ENCODE results near the gene NEGR1. TPM values are rescaled to one million over a fixed set of nuclear protein-coding genes. Genes with fewer than 3 reads are reported as not detected.

Gene NEGR1
- total RNA-seq, 1 experiment from 2014 or later: 0.44 TPM

DNA sequence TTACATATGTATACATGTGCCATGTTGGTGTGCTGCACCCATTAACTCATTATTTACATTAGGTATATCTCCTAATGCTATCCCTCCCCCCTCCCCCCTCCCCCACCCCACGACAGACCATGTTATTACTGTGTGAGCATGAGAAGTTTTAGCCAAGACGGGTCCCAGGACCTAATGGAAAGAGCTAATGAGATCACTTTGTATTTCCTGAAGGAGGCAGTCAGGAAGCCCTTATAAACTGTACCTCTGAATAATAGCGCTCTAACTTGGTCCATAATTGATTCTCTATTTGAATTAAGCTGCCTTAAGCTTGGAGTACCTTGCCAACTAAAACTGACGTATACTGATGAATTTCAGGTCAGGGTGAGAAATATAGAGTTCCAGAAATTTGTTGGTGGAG is 4.1 kb upstream of the NEGR1 start:
- Histone ChIP-seq H3K36me3 (ENCODE audit: low read depth) (no peaks in the 10 kb centered on the region), H3K9me2 (ENCODE audit: insufficient read depth) (no peaks in the 10 kb centered on the region), H3K79me2 (ENCODE audit: low read depth) (no peaks in the 10 kb centered on the region), H3K9me3 (ENCODE audit: insufficient read depth, low read depth) (no peaks in the 10 kb centered on the region), H2AFZ (no peak overlapping the region), H4K20me1 (ENCODE audit: insufficient read depth) (no peaks in the 10 kb centered on the region), H3K27ac (no peak overlapping the region), H3K27me3 (ENCODE audit: insufficient read depth, low read depth) (no peaks in the 10 kb centered on the region), H3F3A (ENCODE audit: insufficient read depth, low read depth) (peaks cover 22% of the 10 kb centered on the region), H3K4me3 (no peak overlapping the region), H3K4me2 (no peak overlapping the region), H3K4me1 (replicated peaks; ENCODE audit: insufficient read depth) (peaks cover 13% of the 10 kb centered on the region)
- intact Hi-C loops (cut with micrococcal nuclease; ENCODE audit: unreplicated experiment): no loop called here
- no peak for TF ChIP-seq EZH2 (IDR thresholded peaks at IDR 0.05; ENCODE audit: low read depth)
- TF ChIP-seq, protein P1, sequence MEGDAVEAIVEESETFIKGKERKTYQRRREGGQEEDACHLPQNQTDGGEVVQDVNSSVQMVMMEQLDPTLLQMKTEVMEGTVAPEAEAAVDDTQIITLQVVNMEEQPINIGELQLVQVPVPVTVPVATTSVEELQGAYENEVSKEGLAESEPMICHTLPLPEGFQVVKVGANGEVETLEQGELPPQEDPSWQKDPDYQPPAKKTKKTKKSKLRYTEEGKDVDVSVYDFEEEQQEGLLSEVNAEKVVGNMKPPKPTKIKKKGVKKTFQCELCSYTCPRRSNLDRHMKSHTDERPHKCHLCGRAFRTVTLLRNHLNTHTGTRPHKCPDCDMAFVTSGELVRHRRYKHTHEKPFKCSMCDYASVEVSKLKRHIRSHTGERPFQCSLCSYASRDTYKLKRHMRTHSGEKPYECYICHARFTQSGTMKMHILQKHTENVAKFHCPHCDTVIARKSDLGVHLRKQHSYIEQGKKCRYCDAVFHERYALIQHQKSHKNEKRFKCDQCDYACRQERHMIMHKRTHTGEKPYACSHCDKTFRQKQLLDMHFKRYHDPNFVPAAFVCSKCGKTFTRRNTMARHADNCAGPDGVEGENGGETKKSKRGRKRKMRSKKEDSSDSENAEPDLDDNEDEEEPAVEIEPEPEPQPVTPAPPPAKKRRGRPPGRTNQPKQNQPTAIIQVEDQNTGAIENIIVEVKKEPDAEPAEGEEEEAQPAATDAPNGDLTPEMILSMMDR (conservative IDR thresholded peaks at IDR 0.05): no peak
- ChIA-PET CTCF (no interaction called here), POLR2A (ENCODE audit: unreplicated experiment) (no interaction called here)
- DNase-seq: no peak
- no TSS peak for BruUV-seq (replicated peaks)

GRCh38 chr1:72285074-72285425 is 2.7 kb upstream of the NEGR1 start:
- peak overlapping the region; percentile 93; the same call in 1 of the 2 replicates for H3K4me3 ChIP-seq
- TF ChIP-seq, protein P1 (conservative IDR thresholded peaks at IDR 0.05): no peak
- TF ChIP-seq EZH2 (IDR thresholded peaks at IDR 0.05; ENCODE audit: low read depth): no peak
- CTCF ChIA-PET: no interaction called here

GRCh38 chr1:72284348-72285073 is 2.2 kb upstream of the NEGR1 start:
- Histone ChIP-seq H3K4me1 (replicated peaks; ENCODE audit: insufficient read depth) (peaks cover 13% of the 10 kb centered on the region), H2AFZ (peak overlapping the region; percentile 96), H4K20me1 (ENCODE audit: insufficient read depth) (no peaks in the 10 kb centered on the region), H3K27ac (peak overlapping the region; percentile 68), H3K36me3 (ENCODE audit: low read depth) (no peaks in the 10 kb centered on the region), H3K9me2 (ENCODE audit: insufficient read depth) (no peaks in the 10 kb centered on the region), H3K27me3 (ENCODE audit: insufficient read depth, low read depth) (no peaks in the 10 kb centered on the region), H3F3A (ENCODE audit: insufficient read depth, low read depth) (peaks cover 22% of the 10 kb centered on the region), H3K9me3 (ENCODE audit: insufficient read depth, low read depth) (no peaks in the 10 kb centered on the region), H3K79me2 (ENCODE audit: low read depth) (no peaks in the 10 kb centered on the region), H3K4me3 (peak overlapping the region; percentile 93), H3K4me2 (peak overlapping the region; percentile 91)
- TF ChIP-seq, protein P1 (conservative IDR thresholded peaks at IDR 0.05): no peak; the same call in 1 of the 2 replicates
- TF ChIP-seq EZH2 (IDR thresholded peaks at IDR 0.05; ENCODE audit: low read depth): no peak
- ChIA-PET CTCF (no interaction called here), POLR2A (ENCODE audit: unreplicated experiment) (interaction anchor here (0.5 to 0.6 kb wide), 2 partner anchors 97 to 654 kb away, joined by 9 to 12 read pairs; no protein-coding TSS in a partner anchor)
- peak; percentile 9 to 89 for DNase-seq
- TSS peak; percentile 83 for BruUV-seq (replicated peaks)
- intact Hi-C loops (cut with micrococcal nuclease; ENCODE audit: unreplicated experiment): no loop called here

More at GRCh38 chr1:72285074-72285425, 2.7 kb upstream of the NEGR1 start:
- DNase-seq: no peak
- Histone ChIP-seq H3K79me2 (ENCODE audit: low read depth) (no peaks in the 10 kb centered on the region), H3K9me2 (ENCODE audit: insufficient read depth) (no peaks in the 10 kb centered on the region), H3K36me3 (ENCODE audit: low read depth) (no peaks in the 10 kb centered on the region), H3K4me2 (peak overlapping the region; percentile 91), H3K9me3 (ENCODE audit: insufficient read depth, low read depth) (no peaks in the 10 kb centered on the region), H3F3A (ENCODE audit: insufficient read depth, low read depth) (peaks cover 22% of the 10 kb centered on the region), H3K27ac (peak overlapping the region; percentile 68), H2AFZ (peak overlapping the region; percentile 96; the same call in 1 of the 2 replicates), H3K4me1 (replicated peaks; ENCODE audit: insufficient read depth) (peaks cover 13% of the 10 kb centered on the region), H3K27me3 (ENCODE audit: insufficient read depth, low read depth) (no peaks in the 10 kb centered on the region), H4K20me1 (ENCODE audit: insufficient read depth) (no peaks in the 10 kb centered on the region)
- intact Hi-C loops (cut with micrococcal nuclease; ENCODE audit: unreplicated experiment): no loop called here
- BruUV-seq (replicated peaks): no TSS peak
- POLR2A ChIA-PET (ENCODE audit: unreplicated experiment): interaction anchor here (0.6 kb wide), 1 partner anchor 98 kb away, joined by 12 read pairs; no protein-coding TSS in a partner anchor

Measured in PC-9 (cell line).